Left lobe of liver (tissue), 2 donors: ENCODE measurements around the gene PAIP2. TPM values are rescaled to one million over a fixed set of nuclear protein-coding genes. Genes with fewer than 3 reads are reported as not detected.
"Not testable (repeated sequence)": the region's sequence is repeated elsewhere in the genome, so short reads cannot be mapped to it uniquely, and the experiment has no call there.

ENCODE experiments used
- ATAC-seq: fragments of 200-7000 bp; cut with Tn5 transposase; one replicate; pipeline ENCODE4 v1.9.1; 2020; ENCODE audit warnings: mild to moderate bottlenecking, moderate library complexity
- DNase-seq: peaks from one replicate; pipeline ENCODE4 v3.0.0-alpha.2; 2020; ENCODE audit warnings: low spot score
- total RNA-seq: library from RNA; stranded (reverse); gene quantifications from one replicate; pipeline ENCODE4 v1.2.1, GENCODE V29; 2021
- donor health status: DM: no; HTN: no; CAD: no; lungs with moderate emphysema.
- donor health status: DM: no; HTN: yes; CAD: no.

The PAIP2 gene
- total RNA-seq, 1 donor from 2014 or later, result 31.6 TPM

- DNase-seq (no peak), ATAC-seq (no peak)
Observed at GRCh38 chr5:139407517-139407916, 65.9 kb downstream of the PAIP2 start.

- ATAC-seq (no peak), DNase-seq (no peak)
Observed at GRCh38 chr5:139408191-139408590, 66.5 kb downstream of the PAIP2 start.

- ATAC-seq, DNase-seq: not testable (repeated sequence)
Observed at GRCh38 chr5:139409116-139409515, 67.5 kb downstream of the PAIP2 start.

- DNase-seq, result no peak
- ATAC-seq, result no peak
Observed at GRCh38 chr5:139410121-139410992, 68.7 kb downstream of the PAIP2 start.

GRCh38 chr5:139410993-139411828, 69.6 kb downstream of the PAIP2 start:
- no peak for DNase-seq
- no peak for ATAC-seq

- ATAC-seq (no peak), DNase-seq (no peak)
Observed at GRCh38 chr5:139413153-139413552, 71.5 kb downstream of the PAIP2 start.

GRCh38 chr5:139413963-139414362, 72.3 kb downstream of the PAIP2 start:
- no peak for ATAC-seq

GRCh38 chr5:139414581-139415130, 73.0 kb downstream of the PAIP2 start:
- ATAC-seq, result no peak
- DNase-seq, result no peak

More at GRCh38 chr5:139413963-139414362, 72.3 kb downstream of the PAIP2 start:
- no peak for DNase-seq

GRCh38 chr5:139415221-139415861, 73.7 kb downstream of the PAIP2 start:
- DNase-seq (no peak), ATAC-seq (no peak)

GRCh38 chr5:139415869-139416268, 74.2 kb downstream of the PAIP2 start:
- ATAC-seq, result no peak
- no peak for DNase-seq

GRCh38 chr5:139416651-139417050, 75.0 kb downstream of the PAIP2 start:
- DNase-seq (no peak), ATAC-seq (no peak)

GRCh38 chr5:139417214-139417613, 75.6 kb downstream of the PAIP2 start:
- ATAC-seq, result no peak
- no peak for DNase-seq

- no peak for ATAC-seq
- DNase-seq, result no peak
Observed at GRCh38 chr5:139418793-139419192, 77.1 kb downstream of the PAIP2 start.

Other genes with a start within 250 kb of the PAIP2 start
- gene SIL1, start 143.5 kb upstream of the PAIP2 start, total RNA-seq, result 90.6 TPM
- gene MATR3, start 48.1 kb upstream of the PAIP2 start, total RNA-seq, result 39.2 TPM
- 35.5 TPM for gene SLC23A1, start 41.4 kb downstream of the PAIP2 start, total RNA-seq
- gene MZB1, start 48.1 kb downstream of the PAIP2 start, total RNA-seq, result 0.96 TPM
- gene PROB1, start 53.2 kb downstream of the PAIP2 start, total RNA-seq, result 0.75 TPM
- 2.2 TPM for gene SPATA24, start 62.2 kb downstream of the PAIP2 start, total RNA-seq
- gene DNAJC18, start 97.7 kb downstream of the PAIP2 start, total RNA-seq, result 0.63 TPM
- gene ECSCR, start 120.9 kb downstream of the PAIP2 start, total RNA-seq, result 2.0 TPM
- not detected for gene SMIM33, start 129.2 kb downstream of the PAIP2 start, total RNA-seq
- gene STING1, start 140.9 kb downstream of the PAIP2 start, total RNA-seq, result 8.0 TPM
- gene UBE2D2, start 219.5 kb downstream of the PAIP2 start, total RNA-seq, result 34.4 TPM